ENCODE measurements around the gene LTBP4.
"Not testable (repeated sequence)": the region's sequence is repeated elsewhere in the genome, so short reads cannot be mapped to it uniquely, and the experiment has no call there.

The LTBP4 gene

GRCh38 chr19:40601134-40601974, at the start of gene LTBP4:
LTBP4 (plus strand) TSS chr19:40601369; CDS start chr19:40601388, 19 bp downstream.
- TF ChIP-seq Cebpa-rat (IDR thresholded peaks at IDR 0.05), result no peak
- Histone ChIP-seq H3K4me1 (peaks cover 76% of the 10 kb centered on the region), H3K4me2 (peak within 1 kb of the TSS; percentile 100), H3K27ac (peak within 1 kb of the TSS; percentile 93), H3K36me3 (no peaks in the 10 kb centered on the region), H3K27me3 (peaks cover 22% of the 10 kb centered on the region), H3K9ac (peak within 1 kb of the TSS; percentile 91), H3K4me3 (peak within 1 kb of the TSS; percentile 90), H3K9me3 (no peaks in the 10 kb centered on the region), H4K20me1 (peaks cover 16% of the 10 kb centered on the region)

- H3K27me3 ChIP-seq, result peaks cover 29% of the 10 kb centered on the region
- no peak for TF ChIP-seq Cebpa-rat (IDR thresholded peaks at IDR 0.05)
These were observed 48.3 kb upstream of the LTBP4 start for GRCh38 chr19:40552848-40553247.

GRCh38 chr19:40553885-40554857, 47.0 kb upstream of the LTBP4 start:
- Histone ChIP-seq H3K36me3 (no peaks in the 10 kb centered on the region), H3K4me3 (no peak overlapping the region), H3K4me1 (peaks cover 10% of the 10 kb centered on the region; the same call in 1 of the 2 replicates), H3K4me2 (0 out of 2 replicates have a peak overlapping the region, but pooled peaks have one; percentile 7), H3K27ac (no peak overlapping the region), H3K27me3 (peaks cover 29% of the 10 kb centered on the region), H4K20me1 (no peaks in the 10 kb centered on the region), H3K9ac (no peak overlapping the region), H3K9me3 (no peaks in the 10 kb centered on the region)
- no peak for TF ChIP-seq Cebpa-rat (IDR thresholded peaks at IDR 0.05)

More at GRCh38 chr19:40552848-40553247, 48.3 kb upstream of the LTBP4 start:
- Histone ChIP-seq H3K27ac (no peak overlapping the region), H3K4me2 (no peak overlapping the region), H3K4me3 (no peak overlapping the region), H3K36me3 (no peaks in the 10 kb centered on the region), H4K20me1 (no peaks in the 10 kb centered on the region), H3K9ac (no peak overlapping the region), H3K4me1 (peaks cover 10% of the 10 kb centered on the region; the same call in 1 of the 2 replicates), H3K9me3 (no peaks in the 10 kb centered on the region)

GRCh38 chr19:40555978-40556689, 45.0 kb upstream of the LTBP4 start:
- Histone ChIP-seq H3K4me2 (no peak overlapping the region), H3K9me3 (no peaks in the 10 kb centered on the region), H3K9ac (no peak overlapping the region), H3K4me3 (no peak overlapping the region), H3K27ac (no peak overlapping the region), H3K36me3 (no peaks in the 10 kb centered on the region), H4K20me1 (no peaks in the 10 kb centered on the region), H3K4me1 (peaks cover 10% of the 10 kb centered on the region; the same call in 1 of the 2 replicates), H3K27me3 (peaks cover 29% of the 10 kb centered on the region)
- no peak for TF ChIP-seq Cebpa-rat (IDR thresholded peaks at IDR 0.05)

GRCh38 chr19:40556953-40557530, 44.1 kb upstream of the LTBP4 start:
- H3K4me1 ChIP-seq, result peaks cover 14% of the 10 kb centered on the region; the same call in 1 of the 2 replicates
- H3K4me3 ChIP-seq, result no peak overlapping the region
- no peaks in the 10 kb centered on the region for H3K36me3 ChIP-seq
- peaks cover 29% of the 10 kb centered on the region for H3K27me3 ChIP-seq
- no peaks in the 10 kb centered on the region for H3K9me3 ChIP-seq
- H3K9ac ChIP-seq, result no peak overlapping the region
- no peak for TF ChIP-seq Cebpa-rat (IDR thresholded peaks at IDR 0.05)
- no peak overlapping the region for H3K27ac ChIP-seq
- no peak overlapping the region for H3K4me2 ChIP-seq
- H4K20me1 ChIP-seq, result no peaks in the 10 kb centered on the region

GRCh38 chr19:40559394-40559793, 41.8 kb upstream of the LTBP4 start:
- Histone ChIP-seq H3K4me2 (no peak overlapping the region), H4K20me1 (no peaks in the 10 kb centered on the region), H3K27me3 (peaks cover 11% of the 10 kb centered on the region), H3K9me3 (no peaks in the 10 kb centered on the region), H3K9ac (no peak overlapping the region), H3K4me3 (no peak overlapping the region), H3K36me3 (no peaks in the 10 kb centered on the region), H3K27ac (no peak overlapping the region), H3K4me1 (peaks cover 10% of the 10 kb centered on the region; the same call in 1 of the 2 replicates)
- TF ChIP-seq Cebpa-rat (IDR thresholded peaks at IDR 0.05), result no peak

GRCh38 chr19:40560092-40560507, 41.1 kb upstream of the LTBP4 start:
- no peak overlapping the region for H3K9ac ChIP-seq

GRCh38 chr19:40561947-40562346, 39.2 kb upstream of the LTBP4 start:
- Histone ChIP-seq H3K4me1 (peaks cover 7% of the 10 kb centered on the region; the same call in 1 of the 2 replicates), H3K9me3 (no peaks in the 10 kb centered on the region), H3K4me2 (peak overlapping the region; percentile 15; the same call in 1 of the 2 replicates), H3K9ac (no peak overlapping the region), H3K4me3 (no peak overlapping the region), H4K20me1 (no peaks in the 10 kb centered on the region), H3K36me3 (no peaks in the 10 kb centered on the region), H3K27me3 (peaks cover 15% of the 10 kb centered on the region), H3K27ac (no peak overlapping the region)
- TF ChIP-seq Cebpa-rat (IDR thresholded peaks at IDR 0.05), result no peak

More at GRCh38 chr19:40560092-40560507, 41.1 kb upstream of the LTBP4 start:
- Histone ChIP-seq H3K4me2 (no peak overlapping the region), H3K4me1 (peaks cover 7% of the 10 kb centered on the region; the same call in 1 of the 2 replicates), H3K4me3 (no peak overlapping the region), H4K20me1 (no peaks in the 10 kb centered on the region), H3K36me3 (no peaks in the 10 kb centered on the region), H3K27me3 (peaks cover 4% of the 10 kb centered on the region; the same call in 1 of the 2 replicates), H3K9me3 (no peaks in the 10 kb centered on the region), H3K27ac (no peak overlapping the region)
- no peak for TF ChIP-seq Cebpa-rat (IDR thresholded peaks at IDR 0.05)

- H3K27me3 ChIP-seq, result peaks cover 40% of the 10 kb centered on the region
- H3K9me3 ChIP-seq, H3K4me3 ChIP-seq, H3K4me1 ChIP-seq, H3K27ac ChIP-seq, H4K20me1 ChIP-seq, H3K9ac ChIP-seq, H3K4me2 ChIP-seq, H3K36me3 ChIP-seq: not testable (repeated sequence)
These were observed 36.6 kb upstream of the LTBP4 start for GRCh38 chr19:40564535-40564934.

Data from BLaER1 (cell line).